Cardiac muscle cell (in vitro differentiated cells and primary cell): ENCODE results near the gene PRKG1. TPM values are rescaled to one million over a fixed set of nuclear protein-coding genes. Genes with fewer than 3 reads are reported as not detected.

Experiments
- DNase-seq, 2 donors: peaks; one replicate each; pipeline versions ENCODE4 v3.0.0 to v3.0.0-alpha.2; 2010 to 2017; ENCODE audit warnings: low read depth in 1 of 2, low spot score in 1 of 2
- H3K27ac ChIP-seq: fragments of 200-600 bp; sonication (generic); 2 replicates; pipeline ENCODE4 v1.5.1; 2016
- H3K27me3 ChIP-seq: fragments of 200-600 bp; sonication (generic); 2 replicates; pipeline ENCODE4 v1.6.0; 2016; ENCODE audit warnings: control low read depth
- H3K36me3 ChIP-seq: fragments of 200-600 bp; sonication (generic); 2 replicates; pipeline ENCODE4 v1.5.1; 2016; ENCODE audit warnings: control low read depth
- H3K4me1 ChIP-seq: fragments of 200-600 bp; sonication (generic); 2 replicates; pipeline ENCODE4 v1.8.1; 2017; ENCODE audit warnings: low read depth, mild to moderate bottlenecking, mixed run types
- H3K4me3 ChIP-seq: fragments of 200-600 bp; sonication (generic); 2 replicates; pipeline ENCODE4 v1.5.1; 2016; ENCODE audit warnings: mild to moderate bottlenecking
- H3K9me3 ChIP-seq: fragments of 200-600 bp; sonication (generic); 2 replicates; pipeline ENCODE4 v1.5.1; 2017; ENCODE audit warnings: low read depth, mild to moderate bottlenecking, control low read depth
- CTCF ChIP-seq: IDR thresholded peaks from 2 replicates; pipeline ENCODE4 v1.5.1; 2012; ENCODE audit warnings: low read depth, mild to moderate bottlenecking, low read length
- polyA plus RNA-seq: library from polyadenylated mRNA; unstranded; fragments of >200 nt; fragmentation: Nextera tagmentation; extraction: Ambion mirVana; gene quantifications from 2 replicates; pipeline ENCODE4 v1.2.1, GENCODE V29; 2016
- total RNA-seq: library from RNA; depleted of rRNA; stranded (reverse); fragments of >200 nt; gene quantifications from 2 replicates; pipeline ENCODE4 v1.2.3, GENCODE V29; 2016

PRKG1 gene
- total and polyA plus RNA-seq, 2 experiments from 2014 or later = 2.9 to 13.3 TPM

GRCh38 chr10:51488766-51489408 is 414.6 kb downstream of the PRKG1 start:
- Histone ChIP-seq H3K36me3 (no peaks in the 10 kb centered on the region), H3K9me3 (no peaks in the 10 kb centered on the region), H3K27me3 (no peaks in the 10 kb centered on the region), H3K27ac (no peak overlapping the region), H3K4me3 (no peak overlapping the region), H3K4me1 (no peaks in the 10 kb centered on the region)
- no peak for DNase-seq
- TF ChIP-seq CTCF = no peak

- Histone ChIP-seq H3K4me1 (no peaks in the 10 kb centered on the region), H3K27ac (no peak overlapping the region), H3K4me3 (no peak overlapping the region), H3K36me3 (no peaks in the 10 kb centered on the region), H3K9me3 (no peaks in the 10 kb centered on the region), H3K27me3 (no peaks in the 10 kb centered on the region)
- DNase-seq = no peak
- no peak for TF ChIP-seq CTCF
These were observed 424.1 kb downstream of the PRKG1 start for GRCh38 chr10:51498424-51498823.

DNA sequence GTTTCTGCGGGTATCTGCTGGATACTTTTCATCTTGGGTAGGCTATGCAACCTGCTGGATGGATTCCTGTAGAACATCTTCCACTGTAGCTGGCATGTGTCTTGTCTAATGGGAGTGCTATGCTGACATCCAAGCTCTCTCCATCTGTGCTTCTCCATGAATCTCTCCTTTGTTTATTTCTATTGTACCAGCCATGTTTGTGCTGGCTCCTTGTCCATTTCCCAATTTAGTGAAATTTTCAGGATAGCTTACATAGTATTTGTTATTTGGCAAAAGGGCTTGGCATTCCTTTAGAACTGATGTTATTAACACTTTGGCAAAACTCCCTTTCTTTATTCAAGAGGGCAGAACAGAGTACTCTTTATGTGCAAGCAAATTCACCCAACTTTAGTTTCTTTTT is 427.1 kb downstream of the PRKG1 start:
- H3K9me3 ChIP-seq = no peaks in the 10 kb centered on the region

DNA sequence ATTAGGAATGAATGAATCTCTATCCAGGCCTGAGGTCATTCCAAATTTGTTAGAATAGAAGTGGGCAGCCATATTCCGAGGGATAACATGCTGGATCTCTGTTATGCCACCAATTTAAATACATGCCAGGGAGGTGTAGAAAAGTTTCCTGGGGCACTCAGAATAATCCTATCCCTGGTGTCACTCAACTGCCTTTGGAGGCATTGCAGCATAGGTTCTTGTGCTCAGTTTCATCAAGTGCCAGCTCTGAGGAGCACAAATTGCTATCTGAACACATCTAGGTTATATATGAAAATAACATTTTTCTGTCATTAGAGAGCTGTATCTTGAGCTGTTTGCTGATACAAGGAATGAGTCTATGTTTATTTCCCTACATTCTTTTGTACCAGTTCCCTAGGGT is 427.8 kb downstream of the PRKG1 start:
- Histone ChIP-seq H3K4me1 (no peaks in the 10 kb centered on the region), H3K4me3 (no peak overlapping the region), H3K27me3 (no peaks in the 10 kb centered on the region), H3K9me3 (no peaks in the 10 kb centered on the region), H3K36me3 (no peaks in the 10 kb centered on the region), H3K27ac (no peak overlapping the region)
- TF ChIP-seq CTCF = no peak
- DNase-seq = no peak

More for the DNA sequence above, 427.1 kb downstream of the PRKG1 start:
- DNase-seq = peak in 1 of 2 donors; percentile 39
- Histone ChIP-seq H3K36me3 (no peaks in the 10 kb centered on the region), H3K27me3 (no peaks in the 10 kb centered on the region), H3K4me3 (no peak overlapping the region), H3K4me1 (no peaks in the 10 kb centered on the region), H3K27ac (no peak overlapping the region)
- no peak for TF ChIP-seq CTCF

- Histone ChIP-seq H3K4me1 (no peaks in the 10 kb centered on the region), H3K4me3 (no peak overlapping the region), H3K36me3 (no peaks in the 10 kb centered on the region), H3K9me3 (no peaks in the 10 kb centered on the region), H3K27ac (no peak overlapping the region), H3K27me3 (no peaks in the 10 kb centered on the region)
- no peak for TF ChIP-seq CTCF
- DNase-seq = no peak
These were observed 429.1 kb downstream of the PRKG1 start for GRCh38 chr10:51503378-51503777.

DNA sequence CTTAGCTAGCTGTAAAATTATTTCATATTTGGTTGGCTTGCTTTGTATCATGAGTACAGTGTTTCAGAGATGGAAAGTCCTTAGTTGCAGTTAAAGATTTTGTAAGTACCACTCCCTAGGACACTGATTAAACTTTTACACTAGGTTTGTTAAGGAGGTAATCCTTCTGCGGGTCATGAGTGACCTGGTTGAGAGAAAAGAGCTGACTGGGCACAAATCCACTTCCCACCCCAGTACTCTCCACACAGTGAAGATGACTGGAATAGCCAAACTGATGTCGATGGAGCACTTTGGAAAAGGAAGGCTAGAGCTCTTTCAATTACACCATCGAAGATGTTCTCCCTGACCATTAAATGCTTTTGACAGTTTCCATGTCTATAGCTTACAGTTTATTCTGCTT is 433.2 kb downstream of the PRKG1 start:
- no peak for TF ChIP-seq CTCF
- no peaks in the 10 kb centered on the region for H3K27me3 ChIP-seq
- H3K9me3 ChIP-seq = no peaks in the 10 kb centered on the region
- no peak for DNase-seq
- no peak overlapping the region for H3K4me3 ChIP-seq
- no peaks in the 10 kb centered on the region for H3K4me1 ChIP-seq
- H3K27ac ChIP-seq = no peak overlapping the region
- H3K36me3 ChIP-seq = no peaks in the 10 kb centered on the region
